AG09309 (cell line): ENCODE measurements around the gene PRRT3.
"Not testable (repeated sequence)": the region's sequence is repeated elsewhere in the genome, so short reads cannot be mapped to it uniquely, and the experiment has no call there.

Experiments used
- DNase-seq: peaks from one replicate; pipeline ENCODE4 v3.0.0-alpha.2; 2010; ENCODE audit warnings: low read depth
- H3K4me3 ChIP-seq: 2 replicates; pipeline ENCODE4 v1.5.1; 2011; ENCODE audit warnings: mild to moderate bottlenecking, low read depth, low read length, moderate library complexity; ENCODE audit not compliant: control insufficient read depth
- CTCF ChIP-seq: IDR thresholded peaks from 2 replicates; pipeline ENCODE4 v1.5.1; 2011; ENCODE audit warnings: mild to moderate bottlenecking, low read depth, low read length, inconsistent platforms; ENCODE audit not compliant: insufficient read depth, control insufficient read depth; ENCODE audit errors: missing control alignments

PRRT3 gene

GRCh38 chr3:9908286-9908685, 43.9 kb downstream of the PRRT3 start:
- no peak for DNase-seq
- no peak for TF ChIP-seq CTCF
- no peak overlapping the region for H3K4me3 ChIP-seq

GRCh38 chr3:9906480-9906879, 45.7 kb downstream of the PRRT3 start:
- no peak for TF ChIP-seq CTCF
- DNase-seq = no peak
- H3K4me3 ChIP-seq = no peak overlapping the region

GRCh38 chr3:9903904-9904303, 48.3 kb downstream of the PRRT3 start:
- no peak overlapping the region for H3K4me3 ChIP-seq

GRCh38 chr3:9903238-9903624, 49.0 kb downstream of the PRRT3 start:
- TF ChIP-seq CTCF = no peak
- no peak overlapping the region for H3K4me3 ChIP-seq

More at GRCh38 chr3:9903904-9904303, 48.3 kb downstream of the PRRT3 start:
- no peak for TF ChIP-seq CTCF
- DNase-seq = no peak

GRCh38 chr3:9902372-9903237, 49.6 kb downstream of the PRRT3 start, which contains the start of gene IL17RE:
IL17RE (plus strand) TSS chr3:9902848; CDS start chr3:9902933, 85 bp downstream.
- no peak for DNase-seq
- no peak within 1 kb of the TSS for H3K4me3 ChIP-seq
- no peak for TF ChIP-seq CTCF

More at GRCh38 chr3:9903238-9903624, 49.0 kb downstream of the PRRT3 start:
- no peak for DNase-seq

GRCh38 chr3:9901967-9902366, 50.2 kb downstream of the PRRT3 start:
- no peak for DNase-seq
- H3K4me3 ChIP-seq = no peak overlapping the region
- no peak for TF ChIP-seq CTCF

GRCh38 chr3:9900965-9901415, 51.2 kb downstream of the PRRT3 start:
- not testable (repeated sequence) for DNase-seq, H3K4me3 ChIP-seq
